Smooth muscle cell (in vitro differentiated cells): ENCODE measurements around the gene TAOK3. TPM values are rescaled to one million over a fixed set of nuclear protein-coding genes. Genes with fewer than 3 reads are reported as not detected.

Source experiments
- DNase-seq: peaks from one replicate; lab custom pipeline; 2025; ENCODE audit not compliant: unreplicated experiment; lab: John Stamatoyannopoulos, UW
- H2AFZ ChIP-seq: fragments of 200-600 bp; sonication (generic); 2 replicates; pipeline ENCODE4 v1.6.0; 2016; ENCODE audit warnings: antibody characterized with exemption, low read depth, mild to moderate bottlenecking
- H3F3A ChIP-seq: fragments of 200-600 bp; sonication (generic); 2 replicates; pipeline ENCODE4 v1.6.0; 2017; ENCODE audit warnings: antibody characterized with exemption, low read depth
- H3K27ac ChIP-seq: fragments of 200-600 bp; sonication (generic); 2 replicates; pipeline ENCODE4 v1.5.1; 2016; ENCODE audit warnings: low read depth, mild to moderate bottlenecking
- H3K27me3 ChIP-seq: fragments of 200-600 bp; sonication (generic); 2 replicates; pipeline ENCODE4 v1.6.1; 2016; ENCODE audit warnings: low read depth, mild to moderate bottlenecking
- H3K36me3 ChIP-seq: fragments of 200-600 bp; sonication (generic); 2 replicates; pipeline ENCODE4 v1.5.1; 2016; ENCODE audit warnings: low read depth
- H3K4me1 ChIP-seq: fragments of 200-600 bp; sonication (generic); 2 replicates; pipeline ENCODE4 v1.5.1; 2016; ENCODE audit warnings: low read depth
- H3K4me2 ChIP-seq: fragments of 200-600 bp; sonication (generic); 2 replicates; pipeline ENCODE4 v1.6.0; 2016; ENCODE audit warnings: mild to moderate bottlenecking
- H3K4me3 ChIP-seq: fragments of 200-600 bp; sonication (generic); 2 replicates; pipeline ENCODE4 v1.5.1; 2016; ENCODE audit warnings: mild to moderate bottlenecking
- H3K79me2 ChIP-seq: fragments of 200-600 bp; sonication (generic); 2 replicates; pipeline ENCODE4 v1.6.0; 2016; ENCODE audit warnings: low read depth, mild to moderate bottlenecking
- H3K9ac ChIP-seq: fragments of 200-600 bp; sonication (generic); 2 replicates; pipeline ENCODE4 v1.6.0; 2016; ENCODE audit warnings: low read depth
- H3K9me3 ChIP-seq: fragments of 200-600 bp; sonication (generic); replicated peaks from 2 replicates; pipeline ENCODE4 v1.5.1; 2016; ENCODE audit warnings: low read depth
- H4K20me1 ChIP-seq: fragments of 200-600 bp; sonication (generic); 2 replicates; pipeline ENCODE4 v1.6.0; 2016; ENCODE audit warnings: low read depth
- CTCF ChIP-seq: fragments of 200-600 bp; sonication (generic); IDR thresholded peaks from 2 replicates; pipeline ENCODE4 v1.5.1; 2017; ENCODE audit warnings: borderline replicate concordance, mild to moderate bottlenecking, antibody characterized with exemption; ENCODE audit not compliant: insufficient read depth, poor library complexity, severe bottlenecking
- WGBS: methylation state at CpG from one replicate; pipeline ENCODE4 v1.1.7; 2016; ENCODE audit warnings: low lambda C conversion rate; 5-methylcytosine and 5-hydroxymethylcytosine counted together
- polyA plus RNA-seq: library from polyadenylated mRNA; unstranded; fragments of >200 nt; fragmentation: Nextera tagmentation; extraction: Ambion mirVana; gene quantifications from 2 replicates; pipeline ENCODE4 v1.2.1, GENCODE V29; 2016
- total RNA-seq: library from RNA; depleted of rRNA; stranded (reverse); fragments of >200 nt; gene quantifications from 2 replicates; pipeline ENCODE4 v1.2.3, GENCODE V29; 2014

The TAOK3 gene
- total and polyA plus RNA-seq, 2 experiments from 2014 or later: 7.3 to 7.9 TPM

- no peak for DNase-seq
- H3K27me3 ChIP-seq: no peaks in the 10 kb centered on the region
- no peaks in the 10 kb centered on the region for H3K4me1 ChIP-seq
- no peak overlapping the region for H3K4me2 ChIP-seq
- no peaks in the 10 kb centered on the region for H3K79me2 ChIP-seq
- TF ChIP-seq CTCF: no peak
- H3K36me3 ChIP-seq: no peaks in the 10 kb centered on the region
- H2AFZ ChIP-seq: no peak overlapping the region
- no peaks in the 10 kb centered on the region for H3F3A ChIP-seq
- H4K20me1 ChIP-seq: no peaks in the 10 kb centered on the region
- H3K9ac ChIP-seq: no peak overlapping the region
- no peaks in the 10 kb centered on the region for H3K9me3 ChIP-seq
- 97% methylated on average over 1 of the region's 1 CpG for WGBS
- no peak overlapping the region for H3K27ac ChIP-seq
- no peak overlapping the region for H3K4me3 ChIP-seq
Observed at GRCh38 chr12:118318744-118319143, 54.0 kb downstream of the TAOK3 start.

DNA sequence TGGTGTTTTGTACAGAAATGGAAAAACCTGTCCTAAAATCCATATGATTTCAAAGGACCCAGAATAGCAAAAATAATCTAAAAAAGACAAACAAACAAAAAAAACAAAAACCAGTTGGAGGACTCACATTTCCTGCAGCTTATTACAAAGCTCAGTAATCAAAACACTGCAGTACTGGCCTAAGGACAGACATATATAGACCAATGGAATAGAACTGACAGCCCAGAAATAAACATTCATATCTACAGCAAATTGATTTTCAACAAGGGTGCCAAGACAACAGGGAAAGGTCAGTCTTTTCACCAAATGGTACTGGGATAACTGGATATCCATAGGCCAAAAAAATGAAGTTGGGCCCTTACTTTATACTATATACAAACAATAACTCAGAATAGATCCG lies 55.0 kb downstream of the TAOK3 start:
- no peaks in the 10 kb centered on the region for H3K79me2 ChIP-seq
- no peak overlapping the region for H3K9ac ChIP-seq
- no peak for DNase-seq
- no peak overlapping the region for H3K4me2 ChIP-seq
- no peak overlapping the region for H3K27ac ChIP-seq
- no peak for TF ChIP-seq CTCF
- no peak overlapping the region for H2AFZ ChIP-seq
- H4K20me1 ChIP-seq: no peaks in the 10 kb centered on the region
- WGBS: 93% methylated on average over 1 of the region's 1 CpG
- no peaks in the 10 kb centered on the region for H3F3A ChIP-seq
- H3K27me3 ChIP-seq: no peaks in the 10 kb centered on the region
- H3K4me1 ChIP-seq: no peaks in the 10 kb centered on the region
- H3K9me3 ChIP-seq: no peaks in the 10 kb centered on the region
- H3K36me3 ChIP-seq: no peaks in the 10 kb centered on the region
- no peak overlapping the region for H3K4me3 ChIP-seq

GRCh38 chr12:118315821-118316220 lies 56.9 kb downstream of the TAOK3 start:
- no peaks in the 10 kb centered on the region for H3K36me3 ChIP-seq
- H3K9me3 ChIP-seq: no peaks in the 10 kb centered on the region
- H3K27ac ChIP-seq: no peak overlapping the region
- no peaks in the 10 kb centered on the region for H3F3A ChIP-seq
- no peaks in the 10 kb centered on the region for H3K79me2 ChIP-seq
- no peaks in the 10 kb centered on the region for H4K20me1 ChIP-seq
- no peak overlapping the region for H2AFZ ChIP-seq
- H3K4me1 ChIP-seq: no peaks in the 10 kb centered on the region
- no peaks in the 10 kb centered on the region for H3K27me3 ChIP-seq
- H3K9ac ChIP-seq: no peak overlapping the region
- no peak overlapping the region for H3K4me2 ChIP-seq
- TF ChIP-seq CTCF: no peak
- DNase-seq: no peak
- H3K4me3 ChIP-seq: no peak overlapping the region

DNA sequence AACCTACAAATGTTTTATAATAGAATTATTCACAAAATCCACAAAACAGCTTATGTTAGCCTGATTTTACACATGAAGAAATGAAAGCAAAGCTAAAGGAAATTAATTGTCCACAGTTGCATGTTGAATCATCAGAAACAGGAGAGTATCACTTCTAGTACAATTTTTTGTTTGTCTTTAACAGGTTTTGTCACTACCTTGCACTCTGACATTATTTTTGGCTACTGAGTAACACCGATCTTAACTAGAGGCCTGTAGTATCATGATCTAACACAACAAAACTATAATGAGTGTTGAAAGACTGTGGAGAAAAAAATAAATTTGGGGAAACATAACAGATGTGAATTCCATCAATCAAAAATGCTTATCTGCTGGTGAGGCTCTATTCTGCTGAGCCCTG lies 60.1 kb downstream of the TAOK3 start:
- Histone ChIP-seq H3K27me3 (no peaks in the 10 kb centered on the region), H3F3A (peaks cover 7% of the 10 kb centered on the region), H3K79me2 (no peaks in the 10 kb centered on the region), H3K27ac (no peak overlapping the region), H3K4me2 (no peak overlapping the region), H3K36me3 (no peaks in the 10 kb centered on the region), H3K4me1 (peaks cover 7% of the 10 kb centered on the region), H4K20me1 (no peaks in the 10 kb centered on the region), H3K9ac (no peak overlapping the region), H2AFZ (no peak overlapping the region), H3K9me3 (no peaks in the 10 kb centered on the region), H3K4me3 (no peak overlapping the region)
- no peak for TF ChIP-seq CTCF
- 91% methylated on average over 1 of the region's 1 CpG for WGBS
- no peak for DNase-seq
